SU-DHL-6 (cell line): ENCODE results near the gene MKRN1.

Experiments used
- CTCF ChIP-seq: fragments of 200-600 bp; sonication (generic); IDR thresholded peaks from one replicate; pipeline ENCODE4 v1.5.1; 2017; ENCODE audit warnings: antibody characterized with exemption, mild to moderate bottlenecking, low read length, moderate library complexity; ENCODE audit not compliant: insufficient read depth, poor library complexity, severe bottlenecking
- EZH2phosphoT487 ChIP-seq: fragments of 200-600 bp; sonication (generic), shearing (Covaris generic); conservative IDR thresholded peaks from 2 replicates; pipeline ENCODE4 v1.6.1; 2018; ENCODE audit warnings: mild to moderate bottlenecking, antibody characterized with exemption, low read length, moderate library complexity, mixed read lengths

- no peak for TF ChIP-seq CTCF
- no peak for TF ChIP-seq EZH2phosphoT487
Observed at GRCh38 chr7:140456551-140457051, 22.7 kb downstream of the MKRN1 start.
